ENCODE data around the gene KCNE4. TPM values are rescaled to one million over a fixed set of nuclear protein-coding genes. Genes with fewer than 3 reads are reported as not detected.

Gene KCNE4
- total RNA-seq, 1 donor from 2014 or later = 7.3 TPM

DNA sequence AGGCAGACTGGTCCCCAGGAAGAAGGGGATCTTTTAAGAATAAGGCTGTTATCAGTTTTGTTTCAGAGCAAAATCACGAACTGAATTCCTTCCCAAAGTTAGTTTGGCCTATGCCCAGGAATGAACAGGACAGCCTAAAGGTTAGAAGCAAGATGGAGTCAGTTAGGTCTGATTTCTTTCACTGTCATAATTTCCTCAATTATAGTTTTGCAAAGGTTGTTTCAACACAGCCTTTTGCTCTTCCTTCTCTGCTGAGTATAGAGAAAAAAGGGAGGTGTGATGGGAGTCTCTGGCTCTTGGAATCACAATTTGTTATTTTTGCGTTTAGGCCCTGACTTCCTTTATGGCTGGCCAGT lies 14.6 kb upstream of the KCNE4 start:
- intact Hi-C loops (cut with DNase I) = no loop called here
- ATAC-seq = no peak

DNA sequence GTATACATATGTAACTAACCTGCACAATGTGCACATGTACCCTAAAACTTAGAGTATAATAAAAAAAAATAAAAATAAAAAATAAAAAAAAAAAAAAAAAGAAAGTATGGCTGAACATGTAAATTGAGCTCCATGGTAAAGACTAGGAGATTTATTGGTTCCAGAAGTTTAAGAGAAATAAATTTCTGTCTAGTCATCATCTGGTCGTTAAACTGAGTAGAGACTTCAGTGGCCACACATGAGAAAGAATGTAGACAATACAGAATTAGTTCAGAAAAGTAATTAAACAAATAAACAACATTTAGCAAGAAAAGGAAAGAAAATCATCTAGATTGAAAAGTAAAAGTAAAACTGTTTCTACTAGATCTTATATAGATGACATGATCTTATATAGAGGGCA lies 12.4 kb upstream of the KCNE4 start:
- DNase-seq (ENCODE audit: low spot score) (no peak), ATAC-seq (no peak)
- intact Hi-C loops (cut with DNase I) = no loop called here

More for the DNA sequence above, 14.6 kb upstream of the KCNE4 start:
- DNase-seq (ENCODE audit: low spot score) = no peak

DNA sequence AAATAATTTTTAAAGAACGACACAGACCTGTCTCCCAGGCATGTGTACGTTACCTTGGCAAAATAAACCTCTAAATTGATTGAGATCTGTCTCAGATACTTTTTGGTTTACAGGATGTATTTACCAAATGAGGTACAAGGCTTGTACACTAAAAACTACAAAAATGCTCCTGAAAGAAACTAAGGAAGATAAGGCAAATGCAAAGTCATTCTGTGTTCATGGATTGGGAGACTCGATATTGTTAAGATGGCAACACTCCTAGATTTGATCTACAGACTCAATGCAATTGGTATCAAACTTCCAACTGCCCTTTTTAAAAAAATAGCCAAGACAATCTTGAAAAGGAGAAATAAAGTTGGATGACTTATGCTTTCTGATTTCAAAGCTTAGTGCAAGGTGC lies 11.5 kb upstream of the KCNE4 start:
- no peak for DNase-seq (ENCODE audit: low spot score)
- intact Hi-C loops (cut with DNase I) = no loop called here
- ATAC-seq = no peak

DNA sequence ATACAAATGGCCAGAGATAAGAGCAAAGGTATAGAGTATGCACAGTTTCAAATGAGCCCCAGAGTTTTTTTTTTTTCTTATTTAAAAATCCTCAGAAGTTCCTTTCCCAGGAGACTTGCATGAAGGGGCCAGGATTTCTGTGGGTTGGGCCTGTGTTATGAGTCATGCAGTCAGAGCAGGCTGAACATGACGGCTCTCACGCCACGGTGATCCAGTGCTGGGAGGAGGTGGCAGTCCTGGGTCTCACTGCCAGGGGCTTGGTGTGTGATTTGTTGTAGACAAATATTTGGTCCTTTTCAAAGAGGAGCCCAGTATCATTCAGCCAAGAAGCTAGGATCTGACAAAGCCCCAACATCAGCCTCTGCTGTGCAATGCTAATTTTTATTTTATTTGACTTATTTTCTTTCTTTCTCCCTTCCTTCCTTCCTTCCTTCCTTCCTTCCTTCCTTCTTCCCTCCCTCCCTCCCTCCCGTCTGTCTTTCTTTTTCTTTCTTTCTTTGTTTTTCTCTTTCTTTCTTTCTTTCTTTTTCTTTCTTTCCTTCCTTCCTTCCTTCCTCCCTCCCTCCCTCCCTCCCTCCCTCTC lies 10.4 kb upstream of the KCNE4 start:
- intact Hi-C loops (cut with DNase I) = no loop called here
- DNase-seq (ENCODE audit: low spot score) = peak; percentile 80

DNA sequence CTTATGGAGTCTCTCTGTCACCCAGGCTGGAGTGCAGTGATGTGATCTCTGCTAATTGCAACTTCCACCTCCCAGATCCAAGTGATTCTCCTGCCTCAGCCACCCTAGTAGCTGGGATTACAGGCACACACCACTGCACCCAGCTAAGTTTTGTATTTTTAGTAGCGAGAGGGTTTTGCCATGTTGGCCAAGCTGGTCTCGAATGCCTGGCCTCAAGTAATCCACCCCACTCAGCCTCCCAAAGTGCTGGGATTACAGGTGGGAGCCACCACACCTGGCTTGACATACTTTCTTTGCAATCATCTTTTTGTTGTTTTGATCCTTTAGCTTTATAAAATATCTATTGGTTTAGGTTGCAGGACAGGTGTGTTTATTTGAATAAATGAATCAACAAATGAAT lies 9.7 kb upstream of the KCNE4 start:
- DNase-seq (ENCODE audit: low spot score) (no peak), ATAC-seq (no peak)
- intact Hi-C loops (cut with DNase I) = no loop called here

More for the DNA sequence above, 10.4 kb upstream of the KCNE4 start:
- peak; percentile 97 for ATAC-seq

DNA sequence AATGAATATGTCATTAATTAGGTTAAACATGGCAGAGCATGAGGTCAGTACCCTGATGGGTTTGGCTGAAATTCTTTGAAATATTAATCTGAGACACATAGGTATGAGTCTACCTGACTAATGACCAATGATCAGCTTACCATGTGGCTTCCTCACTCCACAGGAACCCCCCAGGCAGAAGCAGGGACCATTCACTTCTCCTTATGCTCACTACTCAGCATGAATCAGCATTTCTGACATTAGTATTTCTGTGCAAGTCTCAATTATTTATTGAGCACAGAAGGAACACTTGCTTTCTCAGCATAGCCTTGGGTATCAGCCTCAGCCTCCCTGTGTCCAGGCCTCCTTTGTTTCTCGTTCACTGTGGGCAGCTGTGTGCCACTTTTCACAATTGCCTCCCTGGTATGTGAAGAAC lies 9.3 kb upstream of the KCNE4 start:
- ATAC-seq = no peak
- no peak for DNase-seq (ENCODE audit: low spot score)
- intact Hi-C loops (cut with DNase I) = no loop called here

DNA sequence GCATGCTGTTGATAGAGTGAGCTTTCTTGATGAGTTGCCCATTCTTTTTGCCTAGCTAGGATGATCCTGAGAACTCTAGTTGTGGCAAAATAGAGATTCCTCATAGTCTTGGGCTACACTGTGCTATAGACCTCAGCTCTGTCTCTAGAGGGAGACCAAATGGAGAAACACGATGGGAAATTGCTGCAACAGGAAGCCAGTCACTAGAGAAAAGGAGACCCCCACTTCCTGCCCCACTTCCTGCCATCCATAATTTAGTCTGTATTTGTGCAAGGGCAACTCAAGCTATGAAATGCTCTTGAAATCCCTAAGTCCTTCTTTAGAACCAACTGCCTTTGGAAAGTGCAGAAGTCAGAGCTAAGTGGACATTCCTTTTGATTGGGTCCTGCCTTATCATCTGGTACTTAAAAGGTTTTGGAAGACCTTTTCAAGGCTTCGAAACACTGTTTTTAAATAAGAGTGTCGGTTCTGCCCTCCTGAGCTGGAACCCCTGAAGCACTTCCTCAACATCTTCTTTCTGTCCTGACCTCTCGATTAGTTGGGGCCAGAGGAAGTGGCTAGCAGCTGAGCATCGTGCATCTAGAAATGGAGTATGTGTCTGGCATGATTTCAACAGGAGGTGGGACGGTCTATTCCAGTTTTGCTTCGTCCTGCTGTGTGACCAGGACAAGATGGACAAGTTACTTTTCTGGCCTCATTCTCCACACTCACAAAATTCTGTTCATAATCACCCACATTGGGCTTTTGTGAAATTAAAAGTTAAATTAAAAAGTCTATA lies 8.6 kb upstream of the KCNE4 start:
- DNase-seq (ENCODE audit: low spot score) = no peak
- intact Hi-C loops (cut with DNase I) = no loop called here
- ATAC-seq = no peak

DNA sequence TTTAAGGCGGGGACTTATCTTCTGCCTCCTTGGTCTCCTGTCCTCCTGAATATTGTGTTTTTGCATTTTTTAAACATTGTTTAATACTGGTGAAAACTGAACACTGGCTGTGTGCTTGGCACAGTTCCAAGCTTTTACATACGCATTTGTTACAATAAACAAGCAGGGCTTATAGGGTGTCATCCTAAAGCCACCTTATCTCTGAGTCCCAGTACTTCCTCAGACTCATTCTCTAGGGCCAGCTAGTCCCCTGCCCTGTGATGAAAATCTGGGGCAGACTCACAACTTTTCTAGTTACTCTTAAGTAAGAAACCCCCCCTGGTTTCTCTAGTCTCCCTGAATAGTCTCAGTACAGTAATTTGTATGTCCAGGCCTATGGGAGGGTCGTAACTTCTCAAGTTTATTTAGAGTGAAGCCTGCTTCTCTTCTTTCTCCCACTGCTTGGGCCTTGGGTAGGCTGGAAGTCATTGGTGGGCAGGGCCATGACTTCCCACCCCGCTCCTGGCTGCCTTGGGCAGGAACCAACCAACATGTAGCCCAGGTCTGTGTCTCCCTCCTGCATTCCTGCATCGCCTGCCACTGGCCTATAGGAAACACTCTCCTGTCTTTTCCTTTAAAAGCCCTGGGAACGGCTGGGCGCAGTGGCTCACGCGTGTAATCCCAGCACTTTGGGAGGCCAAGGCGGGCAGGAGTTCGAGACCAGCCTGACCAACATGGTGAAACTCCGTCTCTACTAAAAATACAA lies 7.7 kb upstream of the KCNE4 start:
- DNase-seq (ENCODE audit: low spot score) (no peak), ATAC-seq (no peak)
- intact Hi-C loops (cut with DNase I) = no loop called here

DNA sequence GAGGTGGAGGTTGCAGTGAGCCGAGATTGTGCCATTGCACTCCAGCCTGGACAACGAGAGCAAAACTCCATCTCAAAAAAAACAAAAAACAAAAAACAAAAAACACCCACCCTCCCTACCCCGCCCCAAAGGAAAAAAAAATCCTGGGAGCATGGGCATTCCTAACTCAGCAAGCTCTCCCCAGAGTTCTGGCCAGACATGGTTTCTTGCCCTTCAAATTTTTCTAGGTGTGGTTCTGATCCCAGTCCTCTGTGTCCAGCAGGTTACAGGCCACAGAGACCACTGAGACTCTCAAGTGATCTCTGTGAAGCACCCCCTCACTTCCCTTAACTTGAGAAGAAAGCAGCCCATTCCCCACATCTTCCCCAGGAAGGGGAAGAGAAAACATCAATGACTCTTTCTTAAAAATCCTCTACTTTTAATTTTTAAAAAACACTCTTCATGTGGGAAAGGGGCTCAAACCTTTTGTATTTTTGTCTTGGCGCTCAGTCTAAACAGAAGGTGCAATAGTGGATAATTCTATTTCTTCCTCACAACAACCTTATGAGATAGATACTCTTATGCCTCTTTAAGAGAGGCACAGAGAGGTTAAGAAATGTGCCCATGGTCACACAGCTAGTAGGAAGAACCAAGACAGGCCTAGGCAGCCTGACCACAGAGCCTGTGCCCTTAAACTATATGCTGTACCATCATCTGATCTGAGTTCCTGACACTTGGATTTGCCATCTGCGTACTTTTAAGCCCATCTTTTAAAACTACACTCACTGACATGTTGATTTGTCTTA lies 6.9 kb upstream of the KCNE4 start:
- no peak for ATAC-seq
- intact Hi-C loops (cut with DNase I) = no loop called here
- no peak for DNase-seq (ENCODE audit: low spot score)

DNA sequence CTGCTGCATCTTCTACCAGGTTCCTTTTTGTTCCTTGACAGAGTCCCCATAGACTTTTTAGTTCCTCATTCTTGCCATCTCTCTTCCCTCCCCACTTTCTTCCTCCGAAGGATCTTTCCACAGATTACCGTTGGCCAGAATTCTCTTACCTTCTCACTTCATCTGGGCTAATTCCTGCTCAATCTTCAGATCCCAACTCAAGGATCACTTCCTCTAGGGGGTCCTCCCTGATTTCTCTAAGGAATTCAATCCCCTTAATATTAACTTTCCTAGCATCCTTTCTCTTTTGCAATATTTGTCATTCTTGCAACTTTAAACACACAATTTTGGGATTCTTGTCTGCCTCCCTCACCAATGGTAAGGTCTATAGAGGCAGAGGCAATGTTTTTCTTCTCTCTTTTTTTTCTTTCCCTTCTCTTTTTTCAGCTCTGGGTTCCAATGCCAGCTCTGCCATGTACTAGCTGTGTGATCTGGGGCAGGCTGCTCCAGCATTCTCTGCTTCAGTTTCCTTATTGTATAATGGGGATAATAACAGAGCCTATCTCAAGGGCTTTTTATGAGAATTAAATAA lies 5.4 kb upstream of the KCNE4 start:
- intact Hi-C loops (cut with DNase I) = no loop called here
- ATAC-seq (no peak), DNase-seq (ENCODE audit: low spot score) (no peak)

DNA sequence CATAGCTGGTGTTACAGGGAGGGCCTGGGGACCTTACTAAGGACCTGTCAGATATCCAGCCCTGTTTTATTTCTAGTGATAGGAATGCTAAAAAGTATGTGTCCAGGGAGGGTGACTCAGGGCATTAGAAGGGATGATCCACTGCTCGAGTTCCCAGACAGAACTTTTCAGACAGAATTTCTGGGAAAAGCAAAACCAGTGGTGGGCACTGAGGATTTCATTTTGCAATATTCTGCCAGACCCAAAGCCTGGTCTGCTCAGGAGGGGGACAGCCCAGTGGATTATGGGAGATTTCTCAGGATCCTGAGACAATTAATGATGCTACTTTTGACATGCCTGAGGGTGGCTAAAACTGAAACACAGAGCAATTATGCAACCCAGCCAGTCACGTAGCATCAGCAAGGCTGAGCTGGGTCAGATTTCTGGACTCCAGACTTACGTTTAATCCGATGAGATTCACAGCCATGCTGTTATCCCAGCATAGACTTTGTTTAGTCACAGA lies 4.7 kb upstream of the KCNE4 start:
- DNase-seq (ENCODE audit: low spot score) = no peak
- ATAC-seq = peak; percentile 64
- intact Hi-C loops (cut with DNase I) = no loop called here

DNA sequence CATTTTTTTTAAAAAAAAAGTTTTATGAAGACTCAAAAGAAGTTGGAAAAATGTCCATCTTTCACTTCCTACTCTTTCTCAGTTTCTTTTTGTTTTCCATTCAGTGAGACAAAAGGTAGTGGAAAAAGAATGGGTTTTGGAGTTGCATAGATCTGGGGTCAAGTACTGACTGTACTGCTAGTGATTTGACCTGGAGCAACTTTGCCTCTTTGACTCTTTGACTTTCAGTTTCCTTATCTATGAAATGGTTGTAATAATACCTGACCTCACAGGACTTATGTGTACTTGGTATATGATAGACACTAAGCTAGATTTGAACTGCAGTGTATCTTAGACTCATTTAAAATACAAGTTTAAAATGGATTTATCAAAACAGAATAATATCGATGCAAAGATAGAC lies 3.5 kb upstream of the KCNE4 start:
- ATAC-seq (no peak), DNase-seq (ENCODE audit: low spot score) (no peak)
- intact Hi-C loops (cut with DNase I) = no loop called here

DNA sequence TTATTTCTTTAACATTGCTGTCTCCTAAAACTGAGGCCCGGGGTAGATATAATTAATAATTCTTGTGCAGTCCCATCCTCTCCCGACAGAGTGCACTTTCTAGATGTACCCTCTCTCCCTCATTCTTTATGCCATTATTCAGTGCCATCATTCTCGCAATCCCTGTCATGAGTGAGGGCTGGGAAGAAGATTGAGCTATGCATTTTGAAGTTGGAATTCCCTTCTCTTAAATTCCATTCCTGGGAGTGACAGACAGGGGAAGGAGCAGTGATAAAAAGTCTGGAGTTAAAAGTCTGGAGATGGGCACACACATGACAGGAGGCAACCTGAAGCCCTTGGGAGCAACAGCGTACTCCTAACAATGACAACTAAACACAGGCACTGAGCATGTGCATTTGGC lies 2.6 kb upstream of the KCNE4 start:
- intact Hi-C loops (cut with DNase I) = no loop called here
- ATAC-seq (no peak), DNase-seq (ENCODE audit: low spot score) (no peak)

DNA sequence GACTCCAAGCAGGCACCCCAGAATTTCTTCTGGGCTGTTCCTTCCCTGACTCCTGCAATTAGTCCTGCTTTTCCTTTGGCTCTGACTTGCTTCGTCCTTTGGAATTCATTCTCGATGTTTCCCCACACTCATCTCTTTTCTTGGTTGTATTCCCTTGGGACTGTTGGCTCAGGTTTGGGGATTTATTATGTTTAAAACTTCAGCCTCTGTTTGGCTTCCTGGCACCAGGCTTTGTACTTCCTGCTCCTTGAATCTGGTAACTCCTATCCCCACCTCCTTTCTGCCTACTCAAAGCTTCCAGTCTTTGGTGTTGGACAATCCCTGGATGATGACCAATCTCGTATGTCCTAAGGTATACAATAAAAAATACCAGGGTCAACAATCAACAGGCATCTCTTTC lies 1.8 kb upstream of the KCNE4 start:
- DNase-seq (ENCODE audit: low spot score) (no peak), ATAC-seq (no peak)
- intact Hi-C loops (cut with DNase I) = no loop called here

DNA sequence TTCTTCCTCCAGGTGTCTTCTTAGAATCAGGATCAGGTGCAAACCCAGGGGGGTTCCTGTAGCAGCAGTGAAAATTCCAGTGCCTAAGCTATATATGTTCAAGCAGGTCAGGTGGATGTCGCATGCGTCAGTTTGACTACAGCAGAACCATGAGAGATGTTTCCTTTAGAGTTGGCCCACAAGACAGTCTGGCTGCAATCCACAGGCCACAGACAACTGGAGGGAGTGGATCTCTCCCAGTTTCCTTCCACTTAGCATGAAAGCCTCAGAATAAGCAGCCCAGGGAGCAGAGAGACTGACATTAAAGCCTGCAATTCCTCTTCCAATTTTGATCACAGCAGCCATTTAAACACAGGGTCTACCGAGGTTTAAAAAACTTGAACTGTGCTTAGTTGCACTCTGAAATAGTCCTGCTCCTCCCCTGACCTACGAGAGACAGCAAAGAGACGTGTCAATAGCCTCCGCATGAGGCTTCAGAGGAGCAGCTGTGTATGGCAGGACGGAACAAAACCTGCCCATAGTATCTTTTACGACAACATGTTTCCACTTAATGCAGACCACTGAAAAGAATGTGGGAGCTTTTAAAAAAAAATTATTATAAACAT lies 988 bp upstream of the KCNE4 start:
- DNase-seq (ENCODE audit: low spot score) (peak; percentile 74), ATAC-seq (no peak)
- intact Hi-C loops (cut with DNase I) = no loop called here

DNA sequence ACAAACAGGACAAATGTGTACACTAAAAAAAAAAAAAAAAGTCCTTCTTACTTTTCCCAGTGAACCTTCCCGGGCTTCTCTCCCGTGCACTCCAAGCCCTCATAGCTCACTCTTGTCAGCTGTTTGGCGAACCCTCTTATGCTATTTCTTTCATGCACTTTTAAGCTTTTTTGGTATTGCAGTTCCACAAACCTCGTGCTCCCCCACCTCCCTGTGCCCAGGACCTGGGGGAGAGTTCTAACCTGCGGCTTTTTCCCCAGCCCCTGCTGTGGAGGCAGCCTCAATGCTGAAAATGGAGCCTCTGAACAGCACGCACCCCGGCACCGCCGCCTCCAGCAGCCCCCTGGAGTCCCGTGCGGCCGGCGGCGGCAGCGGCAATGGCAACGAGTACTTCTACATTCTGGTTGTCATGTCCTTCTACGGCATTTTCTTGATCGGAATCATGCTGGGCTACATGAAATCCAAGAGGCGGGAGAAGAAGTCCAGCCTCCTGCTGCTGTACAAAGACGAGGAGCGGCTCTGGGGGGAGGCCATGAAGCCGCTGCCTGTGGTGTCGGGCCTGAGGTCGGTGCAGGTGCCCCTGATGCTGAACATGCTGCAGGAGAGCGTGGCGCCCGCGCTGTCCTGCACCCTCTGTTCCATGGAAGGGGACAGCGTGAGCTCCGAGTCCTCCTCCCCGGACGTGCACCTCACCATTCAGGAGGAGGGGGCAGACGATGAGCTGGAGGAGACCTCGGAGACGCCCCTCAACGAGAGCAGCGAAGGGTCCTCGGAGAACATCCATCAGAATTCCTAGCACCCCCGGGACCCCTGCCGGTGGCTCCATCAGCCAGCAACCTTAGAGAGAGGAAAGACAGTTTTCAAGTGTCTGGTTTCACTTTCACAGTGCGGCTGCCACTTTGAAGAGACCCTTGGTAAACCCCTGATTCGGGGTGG lies 826 bp downstream of the KCNE4 start:
- intact Hi-C loops (cut with DNase I) = no loop called here
- ATAC-seq = peak; percentile 7

DNA sequence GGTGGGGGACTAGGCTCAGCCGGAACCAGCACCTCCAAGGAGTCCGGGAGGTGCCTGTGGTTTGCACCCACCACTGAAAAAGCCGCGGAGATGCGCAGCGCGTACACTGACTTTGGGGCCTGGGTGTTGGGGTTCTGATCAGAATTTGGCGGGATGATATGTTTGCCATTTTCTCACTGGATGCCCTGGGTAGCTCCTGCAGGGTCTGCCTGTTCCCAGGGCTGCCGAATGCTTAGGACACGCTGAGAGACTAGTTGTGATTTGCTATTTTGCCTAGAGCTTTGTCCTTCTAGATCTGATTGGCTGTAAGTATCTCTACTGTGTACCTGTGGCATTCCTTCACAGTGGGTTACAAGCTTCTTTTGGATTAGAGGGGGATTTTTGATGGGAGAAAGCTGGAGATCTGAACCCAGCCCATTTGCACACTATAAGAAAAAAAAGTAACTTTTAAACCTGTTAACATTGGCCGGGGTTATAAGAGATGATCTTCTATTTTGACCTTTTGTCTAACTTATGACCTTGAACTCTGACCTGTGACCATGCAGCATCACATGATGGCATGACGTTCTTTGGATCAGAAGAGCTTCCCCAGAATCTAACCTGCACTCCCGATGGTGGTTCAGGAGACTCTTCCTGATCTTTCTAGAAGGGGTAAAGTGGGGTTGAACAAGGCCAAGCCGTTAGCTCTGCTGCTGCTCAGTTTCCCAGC lies 1.6 kb downstream of the KCNE4 start:
- intact Hi-C loops (cut with DNase I) = no loop called here
- ATAC-seq (peak; percentile 40), DNase-seq (ENCODE audit: low spot score) (no peak)

More for the DNA sequence above, 826 bp downstream of the KCNE4 start:
- DNase-seq (ENCODE audit: low spot score) = peak; percentile 65

Data from sciatic nerve (tissue), 2 donors.